ENCODE results near the gene ADAT3. TPM values are rescaled to one million over a fixed set of nuclear protein-coding genes. Genes with fewer than 3 reads are reported as not detected.

Gene ADAT3
- total and polyA plus RNA-seq, 4 donors: 1.3 to 3.3 (median 2.1) TPM

- TF ChIP-seq REST (IDR thresholded peaks at IDR 0.05) (no peak), FOXA2 (IDR thresholded peaks at IDR 0.05) (no peak), GABPA (IDR thresholded peaks at IDR 0.05 in 1 of 2, conservative IDR thresholded peaks at IDR 0.05 in 1 of 2) (no peak), NR2F2 (IDR thresholded peaks at IDR 0.05) (no peak), SP1 (IDR thresholded peaks at IDR 0.05) (no peak), FOXA1 (IDR thresholded peaks at IDR 0.05) (no peak), TAF1 (conservative IDR thresholded peaks at IDR 0.05) (no peak), HNF4G (IDR thresholded peaks at IDR 0.05) (no peak)
- TF ChIP-seq, protein P1, sequence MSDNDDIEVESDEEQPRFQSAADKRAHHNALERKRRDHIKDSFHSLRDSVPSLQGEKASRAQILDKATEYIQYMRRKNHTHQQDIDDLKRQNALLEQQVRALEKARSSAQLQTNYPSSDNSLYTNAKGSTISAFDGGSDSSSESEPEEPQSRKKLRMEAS (IDR thresholded peaks at IDR 0.05): no peak
These were observed 43.6 kb upstream of the ADAT3 start (continued) for GRCh38 chr19:1861599-1862031.

DNA sequence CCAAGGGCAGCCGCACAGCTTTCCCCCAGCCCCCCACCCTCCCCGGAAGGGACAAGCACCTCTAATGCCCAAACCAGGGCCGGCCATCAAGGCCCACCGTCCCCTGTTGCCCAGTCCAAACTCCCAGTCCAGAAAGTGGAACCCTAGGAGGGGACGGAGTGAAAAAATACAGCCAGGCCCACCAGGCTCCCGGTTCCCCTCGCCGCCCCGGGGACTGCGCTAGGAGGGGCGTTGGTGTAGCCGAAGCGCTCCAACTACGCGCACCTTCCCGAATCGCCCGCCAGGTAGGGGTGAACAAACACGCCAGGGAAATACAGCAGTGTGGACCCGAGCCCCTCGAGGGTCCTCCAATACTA is 43.2 kb upstream of the ADAT3 start:
- WGBS: 8% methylated on average over 21 of the region's 21 CpGs
- no peak for DNase-seq (ENCODE audit: low spot score)
- peaks cover 31 to 68% (median 50%) of the 10 kb centered on the region in 4 donors for H3K4me1 ChIP-seq (ENCODE audit: control insufficient read depth in 4 of 4, insufficient read depth in 4 of 4, low read length in 3 of 4)

More for the DNA sequence above, 43.2 kb upstream of the ADAT3 start:
- H3K27ac ChIP-seq (ENCODE audit: low read depth in 1 of 2, low read length in 2 of 2): peak overlapping the region; percentile 8 to 79
- TF ChIP-seq RAD21 (IDR thresholded peaks at IDR 0.05) (no peak), HNF4G (IDR thresholded peaks at IDR 0.05) (no peak), REST (IDR thresholded peaks at IDR 0.05) (no peak), TAF1 (conservative IDR thresholded peaks at IDR 0.05) (no peak), YY1 (IDR thresholded peaks at IDR 0.05) (no peak), NR2F2 (IDR thresholded peaks at IDR 0.05) (no peak), FOXA1 (IDR thresholded peaks at IDR 0.05) (no peak), ZBTB33 (IDR thresholded peaks at IDR 0.05) (no peak), RXRA (IDR thresholded peaks at IDR 0.05) (no peak), SP1 (IDR thresholded peaks at IDR 0.05) (no peak)
- TF ChIP-seq, protein P2, sequence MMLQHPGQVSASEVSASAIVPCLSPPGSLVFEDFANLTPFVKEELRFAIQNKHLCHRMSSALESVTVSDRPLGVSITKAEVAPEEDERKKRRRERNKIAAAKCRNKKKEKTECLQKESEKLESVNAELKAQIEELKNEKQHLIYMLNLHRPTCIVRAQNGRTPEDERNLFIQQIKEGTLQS (IDR thresholded peaks at IDR 0.05): no peak
- TF ChIP-seq, protein P3, sequence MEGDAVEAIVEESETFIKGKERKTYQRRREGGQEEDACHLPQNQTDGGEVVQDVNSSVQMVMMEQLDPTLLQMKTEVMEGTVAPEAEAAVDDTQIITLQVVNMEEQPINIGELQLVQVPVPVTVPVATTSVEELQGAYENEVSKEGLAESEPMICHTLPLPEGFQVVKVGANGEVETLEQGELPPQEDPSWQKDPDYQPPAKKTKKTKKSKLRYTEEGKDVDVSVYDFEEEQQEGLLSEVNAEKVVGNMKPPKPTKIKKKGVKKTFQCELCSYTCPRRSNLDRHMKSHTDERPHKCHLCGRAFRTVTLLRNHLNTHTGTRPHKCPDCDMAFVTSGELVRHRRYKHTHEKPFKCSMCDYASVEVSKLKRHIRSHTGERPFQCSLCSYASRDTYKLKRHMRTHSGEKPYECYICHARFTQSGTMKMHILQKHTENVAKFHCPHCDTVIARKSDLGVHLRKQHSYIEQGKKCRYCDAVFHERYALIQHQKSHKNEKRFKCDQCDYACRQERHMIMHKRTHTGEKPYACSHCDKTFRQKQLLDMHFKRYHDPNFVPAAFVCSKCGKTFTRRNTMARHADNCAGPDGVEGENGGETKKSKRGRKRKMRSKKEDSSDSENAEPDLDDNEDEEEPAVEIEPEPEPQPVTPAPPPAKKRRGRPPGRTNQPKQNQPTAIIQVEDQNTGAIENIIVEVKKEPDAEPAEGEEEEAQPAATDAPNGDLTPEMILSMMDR (IDR thresholded peaks at IDR 0.05; ENCODE audit: low read depth, low read length, missing input control): no peak
- TF ChIP-seq, protein P1 (IDR thresholded peaks at IDR 0.05): no peak
- H3K27me3 ChIP-seq (ENCODE audit: control insufficient read depth in 4 of 4, insufficient read depth in 4 of 4, low read length in 3 of 4): no peaks in the 10 kb centered on the region
- H3K9me3 ChIP-seq (ENCODE audit: control insufficient read depth in 4 of 4, low read length in 3 of 4): no peaks in the 10 kb centered on the region
- no peaks in the 10 kb centered on the region for H3K36me3 ChIP-seq (ENCODE audit: control insufficient read depth in 4 of 4, insufficient read depth in 3 of 4, low read depth in 1 of 4, low read length in 3 of 4)
- H3K9ac ChIP-seq (ENCODE audit: low read depth in 1 of 2, low read length in 2 of 2): no peak overlapping the region
- peak overlapping the region; percentile 80 to 94 (median 82) for H3K4me3 ChIP-seq (ENCODE audit: low read depth in 1 of 3, low read length in 3 of 3)
